IMR-90 (cell line): ENCODE measurements around the gene AGT. TPM values are rescaled to one million over a fixed set of nuclear protein-coding genes. Genes with fewer than 3 reads are reported as not detected.

Source experiments
- ATAC-seq: fragments of 200-7000 bp; cut with Tn5 transposase; 2 replicates; pipeline ENCODE4 v1.9.1; 2020; ENCODE audit warnings: low read depth, mild to moderate bottlenecking, moderate library complexity
- BruUV-seq: library from RNA; stranded (reverse); fragments of 400-500 nt; replicated peaks from 2 replicates; lab custom pipeline; 2021; lab: Mats Ljungman, UMichigan
- CTCF ChIA-PET: fragments of 300-600 bp; formaldehyde crosslinking; extraction: SDS; loops from one replicate; lab custom pipeline; 2021; ENCODE audit warnings: antibody characterized with exemption; lab: Yijun Ruan, JAX
- POLR2A ChIA-PET: fragments of 300-600 bp; sonication (Branson Sonifier 250); formaldehyde crosslinking; loops from one replicate; lab custom pipeline; 2022; ENCODE audit warnings: antibody characterized with exemption; ENCODE audit not compliant: unreplicated experiment; lab: Charles Lee
- DNase-seq: peaks from one replicate; pipeline ENCODE4 v3.0.0; 2013
- H2AFZ ChIP-seq: replicated peaks from 2 replicates; pipeline ENCODE3; 2013; ENCODE audit warnings: low read length, mild to moderate bottlenecking; ENCODE audit not compliant: poor library complexity
- H2AK5ac ChIP-seq: 2 replicates; pipeline ENCODE4 v1.6.1; 2013; ENCODE audit warnings: low read depth, low read length, inconsistent platforms
- H2AK9ac ChIP-seq: replicated peaks from 2 replicates; pipeline ENCODE3; 2013; ENCODE audit warnings: mild to moderate bottlenecking, low read depth, low read length, moderate library complexity; ENCODE audit not compliant: poor library complexity
- H2BK120ac ChIP-seq: 2 replicates; pipeline ENCODE4 v1.6.1; 2013; ENCODE audit warnings: low read depth, low read length, inconsistent platforms
- H2BK15ac ChIP-seq: 3 replicates; pipeline ENCODE4 v1.6.1; 2013; ENCODE audit warnings: low read depth, low read length, inconsistent platforms
- H2BK20ac ChIP-seq: 2 replicates; pipeline ENCODE4 v1.6.1; 2013; ENCODE audit warnings: low read depth, mild to moderate bottlenecking, inconsistent platforms, low read length, moderate library complexity
- H2BK5ac ChIP-seq: 2 replicates; pipeline ENCODE4 v1.6.1; 2013; ENCODE audit warnings: mild to moderate bottlenecking, low read depth, low read length, inconsistent platforms; ENCODE audit not compliant: poor library complexity, severe bottlenecking
- H3K14ac ChIP-seq: replicated peaks from 2 replicates; pipeline ENCODE4 v1.6.1; 2013; ENCODE audit warnings: low read depth, low read length, inconsistent platforms
- H3K18ac ChIP-seq: 2 replicates; pipeline ENCODE4 v1.6.1; 2013; ENCODE audit warnings: low read depth, low read length, control low read depth
- H3K23ac ChIP-seq: 2 replicates; pipeline ENCODE4 v1.6.1; 2013; ENCODE audit warnings: low read depth, low read length, inconsistent platforms
- H3K27ac ChIP-seq: 2 replicates; pipeline ENCODE4 v1.5.1; 2013; ENCODE audit warnings: mild to moderate bottlenecking, control low read depth, low read length; ENCODE audit not compliant: insufficient read depth
- H3K27me3 ChIP-seq: 2 replicates; pipeline ENCODE4 v1.6.1; 2013; ENCODE audit warnings: low read length; ENCODE audit not compliant: control insufficient read depth, insufficient read depth
- H3K36me3 ChIP-seq: 2 replicates; pipeline ENCODE4 v1.6.1; 2013; ENCODE audit warnings: low read length, mixed read lengths; ENCODE audit not compliant: control insufficient read depth, insufficient read depth
- H3K4ac ChIP-seq: 2 replicates; pipeline ENCODE4 v1.6.1; 2013; ENCODE audit warnings: low read depth, low read length, inconsistent platforms
- H3K4me1 ChIP-seq: 2 replicates; pipeline ENCODE4 v1.6.1; 2013; ENCODE audit warnings: low read length, mixed read lengths; ENCODE audit not compliant: control insufficient read depth, insufficient read depth
- H3K4me2 ChIP-seq: 2 replicates; pipeline ENCODE4 v1.6.1; 2013; ENCODE audit warnings: low read depth, mild to moderate bottlenecking, control low read depth, low read length, moderate library complexity
- H3K4me3 ChIP-seq: 2 replicates; pipeline ENCODE4 v1.5.1; 2013; ENCODE audit warnings: low read depth, mild to moderate bottlenecking, control low read depth, low read length, moderate library complexity; ENCODE audit not compliant: insufficient read depth
- H3K56ac ChIP-seq: 2 replicates; pipeline ENCODE4 v1.6.1; 2013; ENCODE audit warnings: low read length, inconsistent platforms; ENCODE audit not compliant: insufficient read depth; ENCODE audit errors: extremely low read depth
- H3K79me1 ChIP-seq, 2 experiments: 2 replicates each; pipeline ENCODE4 v1.6.1; 2013; ENCODE audit warnings: low read length in 2 of 2, inconsistent platforms in 1 of 2, low read depth in 1 of 2
- H3K9ac ChIP-seq: 2 replicates; pipeline ENCODE4 v1.6.1; 2013; ENCODE audit warnings: low read depth, low read length, control low read depth
- H3K9me1 ChIP-seq: 2 replicates; pipeline ENCODE4 v1.6.1; 2013; ENCODE audit warnings: low read length, inconsistent platforms; ENCODE audit not compliant: insufficient read depth
- H3K9me3 ChIP-seq: 2 replicates; pipeline ENCODE4 v1.6.1; 2013; ENCODE audit warnings: low read length; ENCODE audit not compliant: control insufficient read depth, insufficient read depth
- H4K20me1 ChIP-seq: 2 replicates; pipeline ENCODE4 v1.6.1; 2013; ENCODE audit warnings: low read length, inconsistent platforms; ENCODE audit not compliant: insufficient read depth
- H4K5ac ChIP-seq: 2 replicates; pipeline ENCODE4 v1.6.1; 2013; ENCODE audit warnings: mild to moderate bottlenecking, low read depth, low read length, control low read depth
- H4K8ac ChIP-seq, 2 experiments: 2 replicates each; pipeline ENCODE4 v1.6.1; 2013; ENCODE audit warnings: low read depth in 2 of 2, low read length in 2 of 2, control low read depth in 1 of 2, inconsistent platforms in 1 of 2
- H4K91ac ChIP-seq: 2 replicates; pipeline ENCODE4 v1.6.1; 2013; ENCODE audit warnings: low read depth, low read length, inconsistent platforms; ENCODE audit not compliant: insufficient read depth
- MXI1 ChIP-seq: IDR thresholded peaks from 2 replicates; pipeline ENCODE4 v1.6.1; 2012; ENCODE audit warnings: low read depth, mild to moderate bottlenecking, low read length, moderate library complexity, borderline replicate concordance
- POLR2A ChIP-seq: IDR thresholded peaks from 2 replicates; pipeline ENCODE4 v1.6.1; 2012; ENCODE audit warnings: mild to moderate bottlenecking, low read depth, low read length
- WGBS, 2 experiments: methylation state at CpG; one replicate each; pipeline versions ENCODE4 v1.1.5 to v1.1.7; 2013; ENCODE audit warnings: missing lambda C conversion rate in 2 of 2; ENCODE audit not compliant: insufficient read length in 1 of 2; ENCODE audit errors: extremely low coverage in 2 of 2; 5-methylcytosine and 5-hydroxymethylcytosine counted together
- dilution Hi-C: fragments of 300-500 bp; cut with HindIII; formaldehyde crosslinking; loops from one replicate; pipeline ENCODE4 v1.14.3; 2018; ENCODE audit warnings: low sequenced_read_pairs; ENCODE audit not compliant: unreplicated experiment
- in situ Hi-C: fragments of 300-500 bp; cut with MboI; formaldehyde crosslinking; loops from 3 replicates; pipeline ENCODE4 v1.14.3; 2019; ENCODE audit warnings: low sequenced_read_pairs, inconsistent platforms, mixed read lengths
- intact Hi-C: fragments of 100-400 bp; cut with micrococcal nuclease; formaldehyde crosslinking; loops from 2 replicates; pipeline ENCODE4 v1.10.0; 2022
- polyA plus RNA-seq, 3 experiments: library from polyadenylated mRNA; depleted of rRNA; stranded (reverse); fragments of >200 nt; gene quantifications; 2 replicates each; pipeline ENCODE4 v1.2.3, GENCODE V29; 2012; ENCODE audit warnings: low replicate concordance in 1 of 3
- total RNA-seq: library from RNA; depleted of rRNA; stranded (reverse); fragments of >200 nt; gene quantifications from 2 replicates; pipeline ENCODE4 v1.2.3, GENCODE V29; 2012

AGT gene
- total and polyA plus RNA-seq, 2 of the 4 experiments (the other 2 are of a cell fraction), result 0.18 to 0.34 TPM

- H3K27me3 ChIP-seq, result peaks cover 2% of the 10 kb centered on the region; the same call in 1 of the 2 replicates
- no peaks in the 10 kb centered on the region for H4K20me1 ChIP-seq
- no peak overlapping the region for H3K27ac ChIP-seq
- no peak overlapping the region for H3K18ac ChIP-seq
- no peak for ATAC-seq
- H3K9me3 ChIP-seq, result no peaks in the 10 kb centered on the region
- peaks cover 11% of the 10 kb centered on the region; the same call in 1 of the 2 replicates for H3K4me1 ChIP-seq
- no peak overlapping the region for H2AK5ac ChIP-seq
- no peaks in the 10 kb centered on the region for H3K79me1 ChIP-seq
- no peak overlapping the region for H2BK5ac ChIP-seq
- H2AK9ac ChIP-seq, result no peak overlapping the region
- dilution Hi-C loops, result no loop called here
- H2BK20ac ChIP-seq, result no peak overlapping the region
- BruUV-seq, result no TSS peak
- H3K9me1 ChIP-seq, result peaks cover 3% of the 10 kb centered on the region; the same call in 1 of the 2 replicates
- H3K36me3 ChIP-seq, result no peaks in the 10 kb centered on the region
- no peak for TF ChIP-seq MXI1
- no peak for TF ChIP-seq POLR2A
- in situ Hi-C loops, result no loop called here
- H3K4me3 ChIP-seq, result no peak overlapping the region
- no peak overlapping the region for H4K91ac ChIP-seq
- no peak overlapping the region for H3K23ac ChIP-seq
- no peak overlapping the region for H3K56ac ChIP-seq
- H2AFZ ChIP-seq, result no peak overlapping the region
- no peak for DNase-seq
- 91% methylated on average over 6 of the region's 12 CpGs; no CpG with 5 or more reads in 1 of the 2 experiments for WGBS, 2 experiments
- ChIA-PET CTCF (interaction anchor here (0.6 kb wide), 1 partner anchor 89 kb away, joined by 6 read pairs; no protein-coding TSS in a partner anchor), POLR2A (no interaction called here)
- H4K5ac ChIP-seq, result no peak overlapping the region
- no peak overlapping the region for H2BK15ac ChIP-seq
- H3K4me2 ChIP-seq, result no peak overlapping the region
- no peak overlapping the region for H3K4ac ChIP-seq
- H4K8ac ChIP-seq, result no peak overlapping the region
- no peak overlapping the region for H3K9ac ChIP-seq
- H2BK120ac ChIP-seq, result no peak overlapping the region
- H3K14ac ChIP-seq, result no peak overlapping the region
- intact Hi-C loops, result no loop called here
These were observed 35.2 kb upstream of the AGT start for GRCh38 chr1:230749150-230749549.
